Neural progenitor cell (in vitro differentiated cells): ENCODE results near the gene CDKN1A.

Source experiments
- CTCF ChIP-seq: fragments of 200-600 bp; sonication (generic); IDR thresholded peaks from 2 replicates; pipeline ENCODE4 v1.5.1; 2017; ENCODE audit warnings: antibody characterized with exemption, mild to moderate bottlenecking
- EZH2 ChIP-seq: fragments of 200-600 bp; sonication (generic); IDR thresholded peaks from 2 replicates; pipeline ENCODE4 v1.6.1; 2017; ENCODE audit warnings: antibody characterized with exemption, mild to moderate bottlenecking, moderate library complexity
- EZH2phosphoT487 ChIP-seq: fragments of 200-600 bp; sonication (generic); IDR thresholded peaks from 2 replicates; pipeline ENCODE4 v1.6.1; 2017; ENCODE audit warnings: antibody characterized with exemption

GRCh38 chr6:36677059-36677749 is 1.3 kb upstream of the CDKN1A start:
- no peak for TF ChIP-seq CTCF
- TF ChIP-seq EZH2 = no peak
- TF ChIP-seq EZH2phosphoT487 = no peak
